ENCODE data around the gene ADI1.

GRCh38 chr2:3520591-3520990 lies 1.3 kb upstream of the ADI1 start:
- TF ChIP-seq EZH2phosphoT487 (IDR thresholded peaks at IDR 0.05; ENCODE audit: borderline replicate concordance, low read depth): no peak
- TF ChIP-seq CTCF (IDR thresholded peaks at IDR 0.05): no peak
- TF ChIP-seq ZBTB33 (IDR thresholded peaks at IDR 0.05; ENCODE audit: borderline replicate concordance, low read depth): no peak
- TF ChIP-seq GABPA (IDR thresholded peaks at IDR 0.05; ENCODE audit: low read depth): no peak
- TF ChIP-seq SMC3 (IDR thresholded peaks at IDR 0.05; ENCODE audit: low read depth, low read length): no peak
- no peak for TF ChIP-seq MAX (IDR thresholded peaks at IDR 0.05; ENCODE audit: low read depth)
- TF ChIP-seq JUND (IDR thresholded peaks at IDR 0.05): no peak
- no peak for TF ChIP-seq RAD21 (IDR thresholded peaks at IDR 0.05; ENCODE audit: low read length)
- TF ChIP-seq CHD2 (IDR thresholded peaks at IDR 0.05; ENCODE audit: low read length, partially characterized antibody): no peak
- TF ChIP-seq POLR2AphosphoS5 (IDR thresholded peaks at IDR 0.05; ENCODE audit: low read depth, low read length): no peak
- no peak for TF ChIP-seq EP300 (IDR thresholded peaks at IDR 0.05; ENCODE audit: borderline replicate concordance in 1 of 2, low read depth in 1 of 2, low read length in 1 of 2)
- no peak for TF ChIP-seq REST (IDR thresholded peaks at IDR 0.05; ENCODE audit: low read depth, low read length)
- TF ChIP-seq MXI1 (IDR thresholded peaks at IDR 0.05; ENCODE audit: low read depth, low read length): no peak
- TF ChIP-seq YY1 (IDR thresholded peaks at IDR 0.05; ENCODE audit: low read depth): no peak

Data from SK-N-SH (cell line).